ENCODE measurements around the gene MMP11. TPM values are rescaled to one million over a fixed set of nuclear protein-coding genes. Genes with fewer than 3 reads are reported as not detected.

Gene MMP11
- total RNA-seq, 1 donor from 2014 or later: 1.9 TPM

GRCh38 chr22:23815541-23816155, 43.0 kb downstream of the MMP11 start:
- ATAC-seq: no peak
- TF ChIP-seq, protein P1, sequence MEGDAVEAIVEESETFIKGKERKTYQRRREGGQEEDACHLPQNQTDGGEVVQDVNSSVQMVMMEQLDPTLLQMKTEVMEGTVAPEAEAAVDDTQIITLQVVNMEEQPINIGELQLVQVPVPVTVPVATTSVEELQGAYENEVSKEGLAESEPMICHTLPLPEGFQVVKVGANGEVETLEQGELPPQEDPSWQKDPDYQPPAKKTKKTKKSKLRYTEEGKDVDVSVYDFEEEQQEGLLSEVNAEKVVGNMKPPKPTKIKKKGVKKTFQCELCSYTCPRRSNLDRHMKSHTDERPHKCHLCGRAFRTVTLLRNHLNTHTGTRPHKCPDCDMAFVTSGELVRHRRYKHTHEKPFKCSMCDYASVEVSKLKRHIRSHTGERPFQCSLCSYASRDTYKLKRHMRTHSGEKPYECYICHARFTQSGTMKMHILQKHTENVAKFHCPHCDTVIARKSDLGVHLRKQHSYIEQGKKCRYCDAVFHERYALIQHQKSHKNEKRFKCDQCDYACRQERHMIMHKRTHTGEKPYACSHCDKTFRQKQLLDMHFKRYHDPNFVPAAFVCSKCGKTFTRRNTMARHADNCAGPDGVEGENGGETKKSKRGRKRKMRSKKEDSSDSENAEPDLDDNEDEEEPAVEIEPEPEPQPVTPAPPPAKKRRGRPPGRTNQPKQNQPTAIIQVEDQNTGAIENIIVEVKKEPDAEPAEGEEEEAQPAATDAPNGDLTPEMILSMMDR (IDR thresholded peaks at IDR 0.05): no peak
- Histone ChIP-seq H3K27ac (no peak overlapping the region), H3K9me3 (no peaks in the 10 kb centered on the region), H3K27me3 (no peaks in the 10 kb centered on the region), H3K4me3 (no peak overlapping the region), H3K4me1 (no peaks in the 10 kb centered on the region), H3K36me3 (peaks cover 77% of the 10 kb centered on the region)
- no peak for DNase-seq
- intact Hi-C loops (cut with DNase I): no loop called here

DNA sequence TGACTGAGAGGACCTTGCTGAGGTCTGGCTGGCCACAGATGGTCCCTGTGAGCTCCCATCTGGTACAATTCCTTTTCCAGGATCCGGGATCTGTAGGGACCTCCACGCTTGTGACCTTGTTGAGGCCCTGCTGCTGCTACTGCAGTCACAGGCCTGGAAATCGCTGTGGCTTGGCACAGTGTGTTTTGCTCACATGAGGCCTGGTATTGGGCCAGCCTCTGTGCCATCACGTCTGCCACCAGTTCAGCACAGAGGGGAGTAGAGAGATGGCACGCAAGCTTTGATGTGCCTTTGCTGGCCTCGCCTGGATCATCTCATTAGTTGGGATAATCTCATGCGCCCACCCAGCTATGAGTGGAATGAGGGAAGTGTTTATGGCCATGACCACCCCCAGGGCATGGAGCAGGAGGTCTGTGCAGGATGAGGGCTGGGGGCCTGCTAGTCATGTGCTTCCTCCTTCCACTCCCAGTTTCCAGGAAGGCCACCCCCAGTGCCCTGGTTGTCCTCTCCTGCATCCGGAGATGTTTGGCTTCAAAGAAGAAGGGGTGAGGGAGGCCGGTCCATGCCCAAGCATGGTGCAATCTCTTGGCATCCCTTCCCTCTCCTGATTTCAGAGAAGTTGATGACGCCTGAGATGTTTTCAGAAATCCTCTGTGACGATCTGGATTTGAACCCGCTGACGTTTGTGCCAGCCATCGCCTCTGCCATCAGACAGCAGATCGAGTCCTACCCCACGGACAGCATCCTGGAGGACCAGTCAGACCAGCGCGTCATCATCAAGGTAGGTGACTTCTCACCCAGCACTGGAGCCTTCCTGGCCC, 43.7 kb downstream of the MMP11 start:
- H3K4me1 ChIP-seq: no peaks in the 10 kb centered on the region
- intact Hi-C loops (cut with DNase I): no loop called here
- H3K4me3 ChIP-seq: no peak overlapping the region
- TF ChIP-seq, protein P1 (IDR thresholded peaks at IDR 0.05): no peak
- ATAC-seq (no peak), DNase-seq (no peak)
- no peaks in the 10 kb centered on the region for H3K9me3 ChIP-seq
- no peak overlapping the region for H3K27ac ChIP-seq
- no peaks in the 10 kb centered on the region for H3K27me3 ChIP-seq
- peaks cover 77% of the 10 kb centered on the region for H3K36me3 ChIP-seq

DNA sequence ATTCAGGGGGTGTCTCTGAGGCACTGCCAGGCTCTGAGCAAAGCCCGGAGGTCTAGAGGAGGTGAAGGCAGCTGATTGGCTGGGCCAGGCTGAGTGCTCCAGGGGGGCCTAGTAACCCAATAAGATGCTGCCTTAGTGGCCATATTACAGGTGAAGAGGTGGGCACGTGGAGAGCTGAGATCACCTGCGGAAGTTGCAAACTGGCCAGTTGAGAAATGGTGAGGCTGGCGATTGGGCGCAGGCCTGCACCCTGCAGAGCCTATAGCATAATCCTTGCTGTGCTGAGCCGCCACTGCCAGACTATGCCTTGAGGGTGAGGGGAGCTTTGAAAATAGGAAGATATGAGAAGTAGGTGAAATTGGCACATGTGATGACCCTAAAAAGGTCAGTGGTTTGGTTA, 44.5 kb downstream of the MMP11 start:
- DNase-seq (no peak), ATAC-seq (no peak)
- no peak overlapping the region for H3K4me3 ChIP-seq
- H3K4me1 ChIP-seq: no peaks in the 10 kb centered on the region
- TF ChIP-seq, protein P1 (IDR thresholded peaks at IDR 0.05): no peak
- H3K36me3 ChIP-seq: peaks cover 77% of the 10 kb centered on the region
- intact Hi-C loops (cut with DNase I): no loop called here
- H3K9me3 ChIP-seq: no peaks in the 10 kb centered on the region
- no peak overlapping the region for H3K27ac ChIP-seq
- H3K27me3 ChIP-seq: no peaks in the 10 kb centered on the region

- Histone ChIP-seq H3K4me1 (no peaks in the 10 kb centered on the region), H3K27me3 (no peaks in the 10 kb centered on the region), H3K27ac (no peak overlapping the region), H3K4me3 (no peak overlapping the region), H3K36me3 (peaks cover 81% of the 10 kb centered on the region), H3K9me3 (no peaks in the 10 kb centered on the region)
- ATAC-seq (no peak), DNase-seq (no peak)
- TF ChIP-seq, protein P1 (IDR thresholded peaks at IDR 0.05): no peak
- intact Hi-C loops (cut with DNase I): no loop called here
Observed at GRCh38 chr22:23818541-23818940, 45.9 kb downstream of the MMP11 start.

GRCh38 chr22:23820748-23821211, 48.1 kb downstream of the MMP11 start:
- H3K4me1 ChIP-seq: no peaks in the 10 kb centered on the region
- intact Hi-C loops (cut with DNase I): no loop called here
- no peak overlapping the region for H3K4me3 ChIP-seq
- H3K9me3 ChIP-seq: no peaks in the 10 kb centered on the region
- H3K36me3 ChIP-seq: peaks cover 100% of the 10 kb centered on the region
- ATAC-seq: no peak
- no peak for DNase-seq
- TF ChIP-seq, protein P1 (IDR thresholded peaks at IDR 0.05): no peak
- H3K27me3 ChIP-seq: no peaks in the 10 kb centered on the region
- no peak overlapping the region for H3K27ac ChIP-seq

Measured in upper lobe of right lung (tissue), 1 donor.